GM18499 (cell line): ENCODE data around the gene SLC9A3.

Experiments
- ATAC-seq: cut with Tn5 transposase; IDR thresholded peaks from one replicate; pipeline ENCODE4 v1.9.1; 2021; ENCODE audit warnings: moderate number of reproducible peaks; ENCODE audit not compliant: insufficient read depth, unreplicated experiment

The SLC9A3 gene

GRCh38 chr5:423626-424261 is 100.5 kb downstream of the SLC9A3 start:
- no peak for ATAC-seq

DNA sequence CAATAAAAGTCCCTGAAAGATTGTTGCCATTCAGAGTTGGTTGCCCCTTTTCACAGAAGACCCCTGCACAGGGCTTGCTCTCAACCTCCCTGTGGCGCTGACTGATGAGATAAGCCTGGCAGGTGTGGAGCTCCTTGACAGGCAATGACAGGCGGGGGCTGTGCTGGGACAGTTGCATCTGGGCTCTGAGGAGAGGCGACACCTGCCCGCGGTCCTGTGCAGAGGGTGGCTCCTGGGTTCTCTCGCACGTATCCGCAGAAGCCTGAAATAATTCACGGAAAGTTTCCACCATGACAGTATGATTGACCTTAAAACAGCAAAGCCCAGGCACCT is 101.0 kb downstream of the SLC9A3 start:
- no peak for ATAC-seq

DNA sequence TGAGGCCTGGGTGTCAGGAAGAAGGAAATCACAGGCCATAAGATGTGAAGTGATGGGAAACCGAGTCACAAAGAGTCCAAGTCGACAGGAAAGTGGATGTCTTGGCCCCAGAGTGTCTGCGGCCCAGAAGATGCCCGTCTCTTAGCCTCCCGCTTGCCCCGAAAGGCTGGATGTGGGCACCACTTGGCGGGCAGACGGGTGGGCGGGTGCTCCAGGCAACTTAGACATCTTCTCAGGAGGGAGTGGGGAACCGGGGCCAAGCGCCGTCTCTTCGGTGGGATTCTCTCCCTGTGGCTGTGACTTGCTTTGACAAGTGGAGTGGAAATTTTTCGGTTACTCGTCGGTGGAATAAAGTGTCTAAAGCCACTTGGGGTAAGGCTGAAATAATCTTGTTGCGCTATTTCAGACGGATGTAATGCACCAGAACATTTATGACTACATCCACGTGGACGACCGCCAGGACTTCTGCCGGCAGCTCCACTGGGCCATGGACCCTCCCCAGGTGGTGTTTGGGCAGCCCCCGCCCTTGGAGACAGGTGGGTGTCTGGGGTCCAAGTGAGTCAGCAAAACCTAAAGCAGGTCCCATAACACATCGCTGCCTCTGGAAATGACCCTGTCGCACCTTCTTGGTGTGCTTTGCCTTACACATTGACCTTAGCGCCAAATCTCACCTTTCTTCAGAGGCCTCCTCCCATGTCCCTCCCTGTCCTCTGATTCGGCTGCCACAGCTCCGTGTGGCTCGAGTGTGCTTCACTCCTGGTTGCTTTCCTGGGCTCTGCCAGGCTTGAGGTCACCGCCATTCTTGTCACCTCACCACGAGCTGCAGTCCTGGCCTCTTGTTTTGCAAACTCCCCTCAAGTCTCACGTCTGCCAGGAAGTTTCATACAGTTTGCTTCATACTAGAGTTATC is 101.7 kb downstream of the SLC9A3 start:
- ATAC-seq = no peak

GRCh38 chr5:421901-422300 is 102.3 kb downstream of the SLC9A3 start:
- no peak for ATAC-seq

DNA sequence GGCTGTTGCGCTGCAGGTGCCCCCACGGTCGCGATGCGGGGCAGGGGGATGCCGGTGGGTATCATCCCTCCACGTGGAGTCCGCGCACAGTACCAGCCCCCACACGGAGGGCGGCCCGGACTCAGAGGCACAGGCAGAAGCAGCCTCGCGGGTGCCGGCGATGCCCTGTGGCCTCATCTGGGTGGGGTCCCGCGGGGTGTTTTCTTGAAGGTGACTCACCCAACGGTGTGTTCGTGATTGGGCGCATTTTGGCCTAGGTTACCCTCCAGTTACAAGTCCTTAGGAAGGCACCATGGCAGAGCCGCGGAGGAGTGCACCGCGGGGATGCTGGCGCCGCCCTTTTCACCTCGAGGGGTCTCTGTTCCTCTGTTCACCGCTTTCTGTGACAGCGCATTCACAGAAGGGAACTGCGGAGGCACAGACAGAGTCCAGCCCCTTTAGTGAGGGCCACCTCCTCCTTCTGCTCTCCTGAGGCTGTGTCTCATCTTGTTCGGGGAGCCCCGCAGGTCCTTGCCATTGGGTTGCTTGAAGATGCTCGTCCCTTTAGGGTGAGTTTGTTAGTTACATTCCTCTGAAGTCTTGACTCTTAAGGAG is 102.9 kb downstream of the SLC9A3 start:
- ATAC-seq = no peak

GRCh38 chr5:420632-421286 is 103.5 kb downstream of the SLC9A3 start:
- ATAC-seq = no peak
